Gastroesophageal sphincter (tissue), 3 donors: ENCODE results near the gene OAS3.

Experiments used
- CTCF ChIP-seq, 4 experiments: fragments of 200-600 bp in 2 of 4; fragments of 450-650 bp in 2 of 4; sonication (generic) in 1 of 4; IDR thresholded peaks; one replicate each; pipeline ENCODE4 v1.5.1; 2017 to 2019; ENCODE audit warnings: antibody characterized with exemption in 4 of 4, mild to moderate bottlenecking in 2 of 4, moderate library complexity in 2 of 4
- EP300 ChIP-seq: sonication (generic); formaldehyde crosslinking; IDR thresholded peaks from one replicate; pipeline ENCODE4 v1.6.1; 2017; ENCODE audit warnings: antibody characterized with exemption, mild to moderate bottlenecking
- POLR2A ChIP-seq, 2 donors: fragments of 450-650 bp; IDR thresholded peaks; one replicate each; pipeline ENCODE4 v1.6.1; 2017; ENCODE audit warnings: antibody characterized with exemption in 2 of 2, mild to moderate bottlenecking in 2 of 2, moderate library complexity in 1 of 2
- POLR2AphosphoS5 ChIP-seq: sonication (generic); formaldehyde crosslinking; IDR thresholded peaks from one replicate; pipeline ENCODE4 v1.6.1; 2017; ENCODE audit warnings: antibody characterized with exemption

DNA sequence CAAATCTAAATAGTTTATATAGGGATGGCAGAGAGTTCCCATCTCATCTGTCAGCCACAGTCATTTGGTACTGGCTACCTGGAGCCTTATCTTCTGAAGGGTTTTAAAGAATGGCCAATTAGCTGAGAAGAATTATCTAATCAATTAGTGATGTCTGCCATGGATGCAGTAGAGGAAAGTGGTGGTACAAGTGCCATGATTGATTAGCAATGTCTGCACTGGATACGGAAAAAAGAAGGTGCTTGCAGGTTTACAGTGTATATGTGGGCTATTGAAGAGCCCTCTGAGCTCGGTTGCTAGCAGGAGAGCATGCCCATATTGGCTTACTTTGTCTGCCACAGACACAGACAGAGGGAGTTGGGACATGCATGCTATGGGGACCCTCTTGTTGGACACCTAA, 32.1 kb downstream of the OAS3 start:
- no peak for TF ChIP-seq CTCF (IDR thresholded peaks at IDR 0.05)
- no peak for TF ChIP-seq EP300
- no peak for TF ChIP-seq POLR2A (IDR thresholded peaks at IDR 0.05)
- TF ChIP-seq POLR2AphosphoS5 = no peak
